Activated CD4-positive, alpha-beta T cell treated with anti-CD3 and anti-CD28 coated beads, Interleukin-2, amount 10 ng/mL, durations not matched to agents 7 days and 5 days (primary cell): ENCODE measurements around the gene F3. TPM values are rescaled to one million over a fixed set of nuclear protein-coding genes. Genes with fewer than 3 reads are reported as not detected.

Experiments used
- CTCF ChIA-PET: fragments of 350-600 bp; sonication (Branson Sonifier 250); formaldehyde crosslinking; loops from one replicate; lab custom pipeline; 2021; ENCODE audit warnings: antibody characterized with exemption; lab: Charles Lee
- POLR2A ChIA-PET: fragments of 350-600 bp; sonication (Branson Sonifier 250); formaldehyde crosslinking; loops from one replicate; lab custom pipeline; 2021; ENCODE audit warnings: antibody characterized with exemption; lab: Charles Lee
- DNase-seq: peaks from one replicate; pipeline ENCODE4 v3.0.0-alpha.2; 2020
- H3K27ac Mint-ChIP-seq: one replicate; pipeline ENCODE4 v1.8.0; 2021; ENCODE audit warnings: mild to moderate bottlenecking, moderate library complexity, mixed read lengths
- H3K27me3 Mint-ChIP-seq: one replicate; pipeline ENCODE4 v1.8.0; 2021; ENCODE audit warnings: mixed read lengths
- H3K36me3 Mint-ChIP-seq: one replicate; pipeline ENCODE4 v1.8.0; 2021; ENCODE audit warnings: low read depth, mixed read lengths
- H3K4me1 Mint-ChIP-seq: one replicate; pipeline ENCODE4 v1.8.0; 2021; ENCODE audit warnings: mixed read lengths
- H3K4me3 Mint-ChIP-seq: one replicate; pipeline ENCODE4 v1.8.0; 2021; ENCODE audit warnings: mild to moderate bottlenecking, moderate library complexity, mixed read lengths
- H3K9me3 Mint-ChIP-seq: one replicate; pipeline ENCODE4 v1.8.0; 2021; ENCODE audit warnings: mixed read lengths
- total RNA-seq, 2 experiments: library from RNA; stranded (reverse); gene quantifications; one replicate each; pipeline ENCODE4 v1.2.3, GENCODE V29; 2021

The F3 gene
- total RNA-seq, 2 experiments from 2014 or later = not detected

GRCh38 chr1:94530373-94530878, 11.1 kb downstream of the F3 start:
- no peak for DNase-seq
- Mint-ChIP-seq H3K27ac (no peak overlapping the region), H3K4me1 (no peaks in the 10 kb centered on the region), H3K4me3 (no peak overlapping the region), H3K9me3 (no peaks in the 10 kb centered on the region), H3K27me3 (peaks cover 8% of the 10 kb centered on the region), H3K36me3 (no peaks in the 10 kb centered on the region)
- CTCF ChIA-PET = no interaction called here
- POLR2A ChIA-PET = no interaction called here

- CTCF ChIA-PET = interaction anchor here (0.6 kb wide), 1 partner anchor 31 kb away, joined by 4 read pairs; no protein-coding TSS in a partner anchor
- H3K4me1 Mint-ChIP-seq = no peaks in the 10 kb centered on the region
- DNase-seq = no peak
- no peak overlapping the region for H3K4me3 Mint-ChIP-seq
- no peaks in the 10 kb centered on the region for H3K36me3 Mint-ChIP-seq
- H3K9me3 Mint-ChIP-seq = no peaks in the 10 kb centered on the region
- POLR2A ChIA-PET = no interaction called here
- H3K27me3 Mint-ChIP-seq = peaks cover 10% of the 10 kb centered on the region
- H3K27ac Mint-ChIP-seq = no peak overlapping the region
Measured at GRCh38 chr1:94529416-94529815, 12.1 kb downstream of the F3 start.

- no peak for DNase-seq
- peaks cover 10% of the 10 kb centered on the region for H3K27me3 Mint-ChIP-seq
- H3K36me3 Mint-ChIP-seq = no peaks in the 10 kb centered on the region
- H3K9me3 Mint-ChIP-seq = no peaks in the 10 kb centered on the region
- H3K4me3 Mint-ChIP-seq = no peak overlapping the region
- ChIA-PET CTCF (no interaction called here), POLR2A (no interaction called here)
- no peak overlapping the region for H3K27ac Mint-ChIP-seq
- no peaks in the 10 kb centered on the region for H3K4me1 Mint-ChIP-seq
Measured at GRCh38 chr1:94528826-94529225, 12.7 kb downstream of the F3 start.

GRCh38 chr1:94528299-94528698, 13.3 kb downstream of the F3 start:
- Mint-ChIP-seq H3K4me1 (no peaks in the 10 kb centered on the region), H3K4me3 (no peak overlapping the region), H3K27ac (no peak overlapping the region), H3K27me3 (peaks cover 10% of the 10 kb centered on the region), H3K36me3 (no peaks in the 10 kb centered on the region), H3K9me3 (no peaks in the 10 kb centered on the region)
- ChIA-PET POLR2A (no interaction called here), CTCF (no interaction called here)
- DNase-seq = no peak

GRCh38 chr1:94527447-94528031, 14.0 kb downstream of the F3 start:
- Mint-ChIP-seq H3K27ac (no peak overlapping the region), H3K27me3 (peaks cover 10% of the 10 kb centered on the region), H3K9me3 (no peaks in the 10 kb centered on the region), H3K4me1 (no peaks in the 10 kb centered on the region), H3K36me3 (no peaks in the 10 kb centered on the region), H3K4me3 (no peak overlapping the region)
- CTCF ChIA-PET = interaction anchor here (0.6 kb wide), 1 partner anchor 71 kb away, joined by 3 read pairs; no protein-coding TSS in a partner anchor
- POLR2A ChIA-PET = no interaction called here
- no peak for DNase-seq

- Mint-ChIP-seq H3K27me3 (peaks cover 10% of the 10 kb centered on the region), H3K27ac (no peak overlapping the region), H3K9me3 (no peaks in the 10 kb centered on the region), H3K4me3 (no peak overlapping the region), H3K4me1 (no peaks in the 10 kb centered on the region), H3K36me3 (no peaks in the 10 kb centered on the region)
- no peak for DNase-seq
- ChIA-PET CTCF (no interaction called here), POLR2A (no interaction called here)
Measured at GRCh38 chr1:94526152-94526980, 15.2 kb downstream of the F3 start.

GRCh38 chr1:94524531-94524930, 17.0 kb downstream of the F3 start:
- no peak overlapping the region for H3K27ac Mint-ChIP-seq
- H3K4me1 Mint-ChIP-seq = no peaks in the 10 kb centered on the region
- H3K36me3 Mint-ChIP-seq = no peaks in the 10 kb centered on the region
- H3K4me3 Mint-ChIP-seq = no peak overlapping the region
- ChIA-PET CTCF (no interaction called here), POLR2A (no interaction called here)
- H3K9me3 Mint-ChIP-seq = no peaks in the 10 kb centered on the region
- no peak for DNase-seq
- H3K27me3 Mint-ChIP-seq = peaks cover 10% of the 10 kb centered on the region

GRCh38 chr1:94522304-94522703, 19.3 kb downstream of the F3 start:
- Mint-ChIP-seq H3K4me1 (no peaks in the 10 kb centered on the region), H3K27me3 (peaks cover 10% of the 10 kb centered on the region), H3K4me3 (no peak overlapping the region), H3K36me3 (no peaks in the 10 kb centered on the region), H3K27ac (no peak overlapping the region), H3K9me3 (no peaks in the 10 kb centered on the region)
- ChIA-PET POLR2A (no interaction called here), CTCF (no interaction called here)
- DNase-seq = no peak

- DNase-seq = no peak
- Mint-ChIP-seq H3K4me3 (no peak overlapping the region), H3K36me3 (no peaks in the 10 kb centered on the region), H3K27me3 (no peaks in the 10 kb centered on the region), H3K27ac (no peak overlapping the region), H3K4me1 (no peaks in the 10 kb centered on the region), H3K9me3 (no peaks in the 10 kb centered on the region)
- ChIA-PET CTCF (no interaction called here), POLR2A (no interaction called here)
Measured at GRCh38 chr1:94519351-94519750, 22.2 kb downstream of the F3 start.

GRCh38 chr1:94515296-94515947, 26.1 kb downstream of the F3 start:
- Mint-ChIP-seq H3K9me3 (no peaks in the 10 kb centered on the region), H3K27me3 (no peaks in the 10 kb centered on the region), H3K36me3 (peaks cover 4% of the 10 kb centered on the region), H3K4me3 (no peak overlapping the region), H3K4me1 (no peaks in the 10 kb centered on the region), H3K27ac (no peak overlapping the region)
- CTCF ChIA-PET = interaction anchor here (0.6 to 2.8 kb wide), 2 partner anchors 290 to 474 kb away, joined by 4 to 9 read pairs; no protein-coding TSS in a partner anchor
- no peak for DNase-seq
- POLR2A ChIA-PET = no interaction called here

GRCh38 chr1:94514095-94514727, 27.3 kb downstream of the F3 start:
- Mint-ChIP-seq H3K27me3 (no peaks in the 10 kb centered on the region), H3K27ac (no peak overlapping the region), H3K4me3 (no peak overlapping the region), H3K36me3 (peaks cover 9% of the 10 kb centered on the region), H3K9me3 (no peaks in the 10 kb centered on the region), H3K4me1 (no peaks in the 10 kb centered on the region)
- DNase-seq = peak; percentile 18
- ChIA-PET CTCF (interaction anchor here (0.7 to 2.8 kb wide), 2 partner anchors 292 to 1363 kb away, joined by 3 to 9 read pairs; no protein-coding TSS in a partner anchor), POLR2A (no interaction called here)

- Mint-ChIP-seq H3K36me3 (peaks cover 17% of the 10 kb centered on the region), H3K27me3 (no peaks in the 10 kb centered on the region), H3K27ac (no peak overlapping the region), H3K4me1 (no peaks in the 10 kb centered on the region), H3K4me3 (no peak overlapping the region), H3K9me3 (no peaks in the 10 kb centered on the region)
- ChIA-PET POLR2A (no interaction called here), CTCF (interaction anchor here (2.8 kb wide), 1 partner anchor 293 kb away, joined by 9 read pairs; no protein-coding TSS in a partner anchor)
- no peak for DNase-seq
Measured at GRCh38 chr1:94512816-94513215, 28.7 kb downstream of the F3 start.
